HG03469 (cell line): ENCODE results near the gene MAJIN.

Source experiments
- ATAC-seq: cut with Tn5 transposase; IDR thresholded peaks from one replicate; pipeline ENCODE4 v1.9.1; 2021; ENCODE audit warnings: mild to moderate bottlenecking, moderate library complexity, moderate number of reproducible peaks; ENCODE audit not compliant: unreplicated experiment

Gene MAJIN

GRCh38 chr11:64916040-64916774, 55.7 kb downstream of the MAJIN start:
- no peak for ATAC-seq

GRCh38 chr11:64915376-64915887, 56.5 kb downstream of the MAJIN start:
- ATAC-seq, result no peak

GRCh38 chr11:64914123-64914522, 57.8 kb downstream of the MAJIN start:
- no peak for ATAC-seq

- no peak for ATAC-seq
These were observed 58.7 kb downstream of the MAJIN start for GRCh38 chr11:64913171-64913727.

- no peak for ATAC-seq
These were observed 60.2 kb downstream of the MAJIN start for GRCh38 chr11:64911689-64912088.

- no peak for ATAC-seq
These were observed 60.8 kb downstream of the MAJIN start for GRCh38 chr11:64911142-64911541.

- ATAC-seq, result no peak
These were observed 61.3 kb downstream of the MAJIN start for GRCh38 chr11:64910451-64911093.

GRCh38 chr11:64909653-64910343, 62.1 kb downstream of the MAJIN start:
- ATAC-seq, result no peak

GRCh38 chr11:64908766-64909165, 63.1 kb downstream of the MAJIN start:
- no peak for ATAC-seq

- ATAC-seq, result no peak
These were observed 65.6 kb downstream of the MAJIN start for GRCh38 chr11:64906314-64906635.

GRCh38 chr11:64905516-64906313, 66.2 kb downstream of the MAJIN start:
- ATAC-seq, result no peak

- no peak for ATAC-seq
These were observed 68.5 kb downstream of the MAJIN start for GRCh38 chr11:64903291-64903833.

- no peak for ATAC-seq
These were observed 69.6 kb downstream of the MAJIN start for GRCh38 chr11:64902102-64902900.

GRCh38 chr11:64900774-64901173, 71.1 kb downstream of the MAJIN start:
- ATAC-seq, result no peak

GRCh38 chr11:64900263-64900678, 71.6 kb downstream of the MAJIN start:
- ATAC-seq, result no peak

GRCh38 chr11:64898541-64898940, 73.4 kb downstream of the MAJIN start:
- no peak for ATAC-seq

GRCh38 chr11:64898076-64898445, 73.8 kb downstream of the MAJIN start:
- ATAC-seq, result no peak

GRCh38 chr11:64897381-64898075, 74.4 kb downstream of the MAJIN start:
- no peak for ATAC-seq

- no peak for ATAC-seq
These were observed 75.4 kb downstream of the MAJIN start for GRCh38 chr11:64896448-64897022.
